ENCODE results near the gene SHD. TPM values are rescaled to one million over a fixed set of nuclear protein-coding genes. Genes with fewer than 3 reads are reported as not detected.

SHD gene
- total RNA-seq, 1 experiment from 2014 or later = 4.4 TPM

- H3K9me3 ChIP-seq (ENCODE audit: control insufficient read depth, low read depth, low read length) = no peaks in the 10 kb centered on the region
- no peak overlapping the region for H4K8ac ChIP-seq (replicated peaks; ENCODE audit: insufficient read length, low read depth, low read length)
- H4K91ac ChIP-seq (ENCODE audit: insufficient read length, low read depth, low read length) = no peak overlapping the region
- H3K27ac ChIP-seq (ENCODE audit: insufficient read length, low read depth, low read length) = no peak overlapping the region
- H3K27me3 ChIP-seq (ENCODE audit: insufficient read depth, low read length) = no peaks in the 10 kb centered on the region
- H3K23ac ChIP-seq (ENCODE audit: insufficient read length, low read depth, low read length) = no peak overlapping the region
- no peak overlapping the region for H3K9ac ChIP-seq (ENCODE audit: extremely low read depth, insufficient read length, low read length)
- Mint-ChIP-seq H3K4me3 (no peak overlapping the region; a peak in 1 of 5 replicates), H3K4me1 (peaks cover 2 to 5% of the 10 kb centered on the region in 2 experiments; a peak in 3 of 4 replicates), H3K9me3 (no peaks in the 10 kb centered on the region), H3K27me3 (ENCODE audit: low read depth) (no peaks in the 10 kb centered on the region), H3K36me3 (ENCODE audit: insufficient read depth in 1 of 3, low read depth in 3 of 3) (peaks cover 8 to 53% (median 28%) of the 10 kb centered on the region in 3 experiments; a peak in 6 of 7 replicates), H3K27ac (no peak overlapping the region)
- H2BK12ac ChIP-seq (ENCODE audit: insufficient read length, low read depth, low read length) = no peak overlapping the region
- no peak overlapping the region for H3K4ac ChIP-seq (ENCODE audit: low read depth, low read length)
- no peak overlapping the region for H2AK5ac ChIP-seq (ENCODE audit: insufficient read length, low read length)
- no peak overlapping the region for H3T11ph ChIP-seq (ENCODE audit: low read length)
- H4K5ac ChIP-seq (ENCODE audit: insufficient read length, low read depth, low read length) = no peak overlapping the region
- no peak for DNase-seq
- H3K4me2 ChIP-seq (ENCODE audit: insufficient read depth, insufficient read length, low read length) = no peak overlapping the region
- H2AFZ ChIP-seq (ENCODE audit: low read length) = no peak overlapping the region
- H3K56ac ChIP-seq (ENCODE audit: insufficient read length, low read depth, low read length) = no peak overlapping the region
- H2BK5ac ChIP-seq (ENCODE audit: insufficient read length, low read length) = no peak overlapping the region
- H3K14ac ChIP-seq (ENCODE audit: insufficient read depth, low read length) = no peak overlapping the region
- no peak overlapping the region for H2BK20ac ChIP-seq (ENCODE audit: low read depth, low read length, poor library complexity, severe bottlenecking)
- no peak for TF ChIP-seq CTCF (conservative IDR thresholded peaks at IDR 0.05)
- no peaks in the 10 kb centered on the region for H3K4me1 ChIP-seq (ENCODE audit: insufficient read depth, low read length)
- no peak overlapping the region for H2BK15ac ChIP-seq (ENCODE audit: low read depth, low read length)
- no peak overlapping the region for H2BK120ac ChIP-seq (ENCODE audit: low read depth, low read length, poor library complexity, severe bottlenecking)
- H3K79me1 ChIP-seq (ENCODE audit: insufficient read depth, low read depth, low read length, poor library complexity, severe bottlenecking) = no peaks in the 10 kb centered on the region
- H4K20me1 ChIP-seq (ENCODE audit: control insufficient read depth, insufficient read depth, insufficient read length) = no peaks in the 10 kb centered on the region
- no peaks in the 10 kb centered on the region for H3K79me2 ChIP-seq (ENCODE audit: insufficient read depth, low read length)
- no peaks in the 10 kb centered on the region for H3K23me2 ChIP-seq (ENCODE audit: insufficient read length, low read depth, low read length, poor library complexity, severe bottlenecking)
- no peak overlapping the region for H3K18ac ChIP-seq (ENCODE audit: insufficient read length, low read depth, low read length)
- no CpG with 5 or more reads among the region's 18 CpGs for WGBS (ENCODE audit: extremely low coverage, insufficient read length, low lambda C conversion rate)
These were observed 12.6 kb upstream of the SHD start for GRCh38 chr19:4266253-4267000.

Data from H9 (cell line).